RWPE2 (cell line): Measurements from ENCODE around the gene DOCK11.

Experiments
- ATAC-seq: fragments of 200-7000 bp; cut with Tn5 transposase; 3 replicates; pipeline ENCODE4 v1.9.1; 2021; ENCODE audit warnings: low read depth
- DNase-seq: peaks from one replicate; pipeline ENCODE4 v3.0.0-alpha.2; 2020; ENCODE audit warnings: low spot score
- H3K27ac ChIP-seq: fragments of 450-650 bp; 2 replicates; pipeline ENCODE4 v1.5.1; 2017; ENCODE audit warnings: mild to moderate bottlenecking; ENCODE audit not compliant: poor library complexity, severe bottlenecking
- H3K27me3 ChIP-seq: fragments of 250-450 bp; sonication (Bioruptor Pico); 2 replicates; pipeline ENCODE4 v1.5.1; 2021; ENCODE audit warnings: mild to moderate bottlenecking, moderate library complexity; ENCODE audit not compliant: insufficient read depth, poor library complexity, severe bottlenecking
- H3K36me3 ChIP-seq: fragments of 250-450 bp; sonication (Bioruptor Pico); 2 replicates; pipeline ENCODE4 v1.5.1; 2020; ENCODE audit warnings: low read depth, mild to moderate bottlenecking, moderate library complexity
- H3K4me1 ChIP-seq: fragments of 250-450 bp; sonication (Bioruptor Pico); 2 replicates; pipeline ENCODE4 v1.5.1; 2021; ENCODE audit warnings: mild to moderate bottlenecking, moderate library complexity; ENCODE audit not compliant: insufficient read depth, poor library complexity, severe bottlenecking
- H3K4me3 ChIP-seq: fragments of 250-450 bp; sonication (Bioruptor Pico); 2 replicates; pipeline ENCODE4 v1.5.1; 2021; ENCODE audit warnings: mild to moderate bottlenecking, moderate library complexity; ENCODE audit not compliant: severe bottlenecking
- H3K9me3 ChIP-seq: fragments of 250-450 bp; sonication (Bioruptor Pico); 2 replicates; pipeline ENCODE4 v1.5.1; 2021; ENCODE audit warnings: mild to moderate bottlenecking, moderate library complexity; ENCODE audit not compliant: severe bottlenecking
- TF ChIP-seq, protein P1 (sequence below): fragments of 450-650 bp; IDR thresholded peaks from one replicate; pipeline ENCODE4 v1.5.1; 2017; ENCODE audit warnings: mild to moderate bottlenecking, moderate library complexity; ENCODE audit not compliant: poor library complexity, severe bottlenecking

Gene DOCK11

DNA sequence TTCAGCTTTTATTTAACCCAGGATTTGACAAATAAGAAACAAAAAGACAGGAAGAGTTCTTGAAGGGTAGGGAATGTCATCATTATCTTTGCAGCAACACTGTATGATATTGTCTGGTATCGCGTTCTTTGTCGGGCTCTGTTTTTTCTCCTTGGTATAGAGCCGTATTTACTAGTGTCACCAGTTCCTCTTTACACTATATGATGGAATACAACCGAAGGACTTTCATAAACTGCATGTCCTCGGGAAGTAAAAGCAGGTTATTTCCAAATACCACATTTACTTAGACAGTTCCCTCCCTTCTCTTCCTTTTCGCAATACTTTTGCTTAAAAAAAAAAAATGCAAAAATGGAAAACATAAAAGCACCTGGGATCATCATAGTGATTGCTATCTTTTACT lies 135.2 kb downstream of the DOCK11 start:
- no peaks in the 10 kb centered on the region for H3K4me1 ChIP-seq
- H3K4me3 ChIP-seq = no peak overlapping the region
- H3K27ac ChIP-seq = no peak overlapping the region
- H3K27me3 ChIP-seq = no peaks in the 10 kb centered on the region
- H3K36me3 ChIP-seq = no peaks in the 10 kb centered on the region
- ATAC-seq (no peak), DNase-seq (no peak)
- TF ChIP-seq, protein P1, sequence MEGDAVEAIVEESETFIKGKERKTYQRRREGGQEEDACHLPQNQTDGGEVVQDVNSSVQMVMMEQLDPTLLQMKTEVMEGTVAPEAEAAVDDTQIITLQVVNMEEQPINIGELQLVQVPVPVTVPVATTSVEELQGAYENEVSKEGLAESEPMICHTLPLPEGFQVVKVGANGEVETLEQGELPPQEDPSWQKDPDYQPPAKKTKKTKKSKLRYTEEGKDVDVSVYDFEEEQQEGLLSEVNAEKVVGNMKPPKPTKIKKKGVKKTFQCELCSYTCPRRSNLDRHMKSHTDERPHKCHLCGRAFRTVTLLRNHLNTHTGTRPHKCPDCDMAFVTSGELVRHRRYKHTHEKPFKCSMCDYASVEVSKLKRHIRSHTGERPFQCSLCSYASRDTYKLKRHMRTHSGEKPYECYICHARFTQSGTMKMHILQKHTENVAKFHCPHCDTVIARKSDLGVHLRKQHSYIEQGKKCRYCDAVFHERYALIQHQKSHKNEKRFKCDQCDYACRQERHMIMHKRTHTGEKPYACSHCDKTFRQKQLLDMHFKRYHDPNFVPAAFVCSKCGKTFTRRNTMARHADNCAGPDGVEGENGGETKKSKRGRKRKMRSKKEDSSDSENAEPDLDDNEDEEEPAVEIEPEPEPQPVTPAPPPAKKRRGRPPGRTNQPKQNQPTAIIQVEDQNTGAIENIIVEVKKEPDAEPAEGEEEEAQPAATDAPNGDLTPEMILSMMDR = no peak
- no peaks in the 10 kb centered on the region for H3K9me3 ChIP-seq

DNA sequence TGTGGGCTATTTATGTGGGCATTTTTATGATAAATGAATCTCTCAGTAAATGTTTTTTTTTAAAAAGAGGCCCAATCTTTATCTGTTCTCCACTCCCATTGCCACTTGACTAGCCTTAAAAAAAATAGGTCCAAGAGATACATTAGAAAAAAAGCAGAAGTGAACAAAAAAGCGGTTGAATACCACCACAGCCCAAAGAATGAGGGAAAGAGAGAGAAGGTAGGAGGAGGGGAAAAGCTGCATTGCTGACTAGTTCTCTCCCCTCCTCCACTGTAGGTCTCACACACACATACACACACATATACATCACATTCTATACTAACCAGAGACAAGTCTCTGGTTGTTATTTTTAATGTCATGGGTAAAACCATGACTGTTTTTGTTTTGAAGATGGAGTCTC lies 136.0 kb downstream of the DOCK11 start:
- Histone ChIP-seq H3K27ac (no peak overlapping the region), H3K36me3 (no peaks in the 10 kb centered on the region), H3K4me1 (no peaks in the 10 kb centered on the region), H3K9me3 (no peaks in the 10 kb centered on the region), H3K4me3 (no peak overlapping the region), H3K27me3 (no peaks in the 10 kb centered on the region)
- TF ChIP-seq, protein P1 = no peak
- no peak for ATAC-seq
- DNase-seq = no peak

DNA sequence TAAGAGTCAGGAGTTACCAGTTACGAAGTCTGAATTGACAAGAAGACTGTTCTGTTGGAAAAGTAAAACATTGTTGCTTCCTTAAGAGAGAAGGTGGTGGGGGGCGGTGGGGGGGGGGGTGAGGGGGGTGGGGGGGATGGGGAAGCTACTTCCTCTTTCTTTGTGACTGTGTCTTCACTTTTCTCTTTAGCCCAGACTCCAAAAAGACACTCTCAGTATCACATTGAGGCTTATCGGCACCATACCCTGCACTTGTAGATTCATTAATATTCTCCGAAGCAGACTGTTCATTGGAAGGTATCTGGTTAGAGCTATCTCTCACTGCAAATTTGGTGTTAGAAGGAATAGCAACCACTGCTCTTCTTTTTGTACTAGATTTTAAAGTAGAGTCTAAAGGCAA lies 137.2 kb downstream of the DOCK11 start:
- TF ChIP-seq, protein P1 = no peak
- ATAC-seq (no peak), DNase-seq (no peak)
- Histone ChIP-seq H3K27ac (no peak overlapping the region), H3K36me3 (no peaks in the 10 kb centered on the region), H3K9me3 (no peaks in the 10 kb centered on the region), H3K4me1 (no peaks in the 10 kb centered on the region), H3K27me3 (no peaks in the 10 kb centered on the region), H3K4me3 (no peak overlapping the region)

DNA sequence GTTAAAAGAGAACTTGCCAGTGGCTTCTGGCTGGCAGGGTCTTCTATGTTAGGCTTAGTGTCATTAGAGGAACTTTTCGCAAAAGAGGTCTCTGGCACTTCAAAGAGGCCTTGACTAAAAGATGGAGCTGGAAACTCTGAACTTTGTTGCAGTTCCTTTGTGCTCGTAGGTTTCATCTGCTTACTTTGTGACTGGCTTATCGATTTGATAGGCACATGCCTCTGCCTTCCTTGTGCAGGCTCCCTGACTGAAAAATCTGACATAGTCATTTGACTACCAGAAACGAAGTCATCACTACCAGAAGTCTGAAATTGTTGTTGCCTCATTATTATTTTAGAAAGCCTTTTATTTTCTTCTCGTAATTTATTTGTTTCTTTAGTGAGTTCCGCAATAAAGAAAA lies 137.9 kb downstream of the DOCK11 start:
- Histone ChIP-seq H3K36me3 (no peaks in the 10 kb centered on the region), H3K4me3 (no peak overlapping the region), H3K27me3 (no peaks in the 10 kb centered on the region), H3K9me3 (no peaks in the 10 kb centered on the region), H3K4me1 (no peaks in the 10 kb centered on the region), H3K27ac (no peak overlapping the region)
- DNase-seq = no peak
- ATAC-seq = no peak
- TF ChIP-seq, protein P1 = no peak

DNA sequence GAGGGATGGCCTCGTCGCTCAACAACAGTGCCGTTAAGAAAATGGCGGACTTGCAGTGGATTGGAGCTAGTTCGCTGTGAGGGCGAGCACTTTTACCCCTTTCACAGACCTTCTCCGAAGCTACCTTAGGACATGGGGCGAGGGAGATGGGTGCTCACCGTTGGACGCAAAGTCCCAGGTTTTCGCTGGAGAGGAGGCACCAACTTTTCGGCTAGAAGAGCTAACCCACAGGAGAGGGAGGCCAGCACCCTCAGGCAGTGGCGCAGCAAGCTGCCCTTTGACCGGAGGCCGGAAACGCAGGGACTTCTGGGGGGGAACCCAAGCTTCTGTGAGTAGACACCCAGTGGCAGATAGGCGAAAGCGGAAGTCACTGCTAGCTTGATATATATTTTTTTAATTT lies 138.7 kb downstream of the DOCK11 start:
- Histone ChIP-seq H3K27ac (no peak overlapping the region), H3K27me3 (no peaks in the 10 kb centered on the region), H3K9me3 (no peaks in the 10 kb centered on the region), H3K4me1 (no peaks in the 10 kb centered on the region), H3K4me3 (no peak overlapping the region), H3K36me3 (no peaks in the 10 kb centered on the region)
- TF ChIP-seq, protein P1 = no peak
- ATAC-seq = no peak
- no peak for DNase-seq
